ENCODE results near the gene CDH13.

GRCh38 chr16:83589576-83589975, 962.8 kb downstream of the CDH13 start:
- TF ChIP-seq CTCF (conservative IDR thresholded peaks at IDR 0.05) (no peak), ZFX (IDR thresholded peaks at IDR 0.05) (no peak)
